GM19238 (cell line): ENCODE measurements around the gene TIFAB.

ENCODE experiments used
- DNase-seq: peaks from one replicate; pipeline ENCODE4 v3.0.0; 2011; ENCODE audit warnings: low spot score; ENCODE audit not compliant: insufficient read length

The TIFAB gene

DNA sequence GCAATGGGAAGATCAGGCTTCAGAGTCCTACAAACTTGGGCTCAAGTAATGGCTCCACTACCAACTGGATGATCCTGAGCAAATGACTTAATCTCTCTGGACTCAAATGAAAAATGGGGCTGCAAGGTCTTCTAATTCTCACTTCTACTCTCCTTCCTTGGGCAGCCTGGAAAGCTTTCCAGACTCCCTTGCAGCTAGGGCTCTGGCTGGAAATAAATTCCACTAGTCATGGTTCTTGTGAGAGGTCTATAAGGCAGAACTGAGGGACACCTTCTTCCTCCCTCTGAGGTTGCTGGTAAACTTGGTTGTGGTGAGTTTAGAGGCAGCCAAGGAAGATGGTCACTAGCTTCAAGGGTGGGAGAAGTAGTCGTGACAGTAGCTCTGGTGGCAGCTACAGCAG is 23.6 kb downstream of the TIFAB start:
- no peak for DNase-seq

DNA sequence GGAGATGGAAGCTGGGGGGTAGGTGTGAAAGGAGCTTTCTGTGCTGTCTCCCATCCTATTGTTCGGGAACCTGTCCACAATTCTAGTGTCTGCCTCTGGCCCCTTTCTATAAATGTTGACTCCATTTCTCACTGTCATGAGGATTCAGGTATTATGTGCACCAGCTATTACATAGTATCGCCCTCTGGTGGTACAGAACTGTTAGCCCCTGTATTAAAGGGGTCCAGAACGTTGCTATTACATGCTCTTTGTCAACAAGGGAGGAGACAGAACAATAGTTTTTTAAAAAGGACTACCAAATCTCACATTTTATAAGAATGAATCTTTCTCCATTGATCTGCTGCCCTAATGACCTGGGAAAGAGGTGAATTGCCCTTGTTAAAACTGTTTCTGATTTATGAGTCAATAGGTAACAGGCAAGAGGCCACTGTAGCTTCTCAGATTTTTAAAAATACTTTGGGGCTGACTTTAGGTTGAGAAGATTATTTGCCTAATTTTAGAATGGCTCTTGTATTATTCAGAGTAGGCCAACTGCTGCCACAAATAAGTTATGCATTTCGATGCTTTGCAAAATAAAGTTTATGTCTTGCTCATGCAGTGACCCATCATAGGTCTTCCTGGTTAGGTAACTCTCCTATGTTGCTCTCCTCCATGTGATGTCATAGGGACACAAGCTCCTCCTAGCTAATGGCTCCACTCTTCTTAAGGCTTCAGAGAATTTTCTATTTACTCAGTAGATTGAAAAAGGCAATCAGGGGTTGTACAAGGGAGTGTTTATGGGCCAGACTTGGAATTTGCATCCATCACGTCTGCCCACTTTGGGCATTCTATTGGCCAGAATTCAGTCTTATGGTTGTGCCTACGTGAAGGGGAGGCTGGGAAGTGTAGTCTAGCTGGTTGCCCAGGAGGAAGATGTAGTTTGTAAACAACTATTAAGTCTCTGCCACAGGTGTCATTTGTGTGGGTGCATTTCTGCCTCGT is 25.8 kb downstream of the TIFAB start:
- peak; percentile 27 for DNase-seq

DNA sequence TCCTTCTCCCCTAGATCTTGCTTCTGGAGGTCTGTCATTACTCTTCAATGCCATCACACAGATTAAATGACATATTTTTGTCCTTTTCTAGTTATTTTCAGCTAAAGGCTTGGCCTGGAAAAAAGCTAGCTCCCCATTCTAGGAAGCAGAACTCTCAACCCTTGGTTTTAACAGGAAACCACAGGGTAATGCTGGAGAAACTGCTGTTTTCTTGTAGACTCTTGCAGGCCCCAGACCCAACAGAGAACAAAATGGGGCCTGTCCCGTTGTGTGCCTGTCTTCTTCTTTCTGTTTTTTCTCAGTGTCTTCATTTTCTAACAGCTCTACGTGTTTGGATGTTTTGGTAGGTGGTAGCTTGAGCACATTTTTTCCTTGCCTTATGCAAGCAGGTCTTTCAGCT is 26.5 kb downstream of the TIFAB start:
- DNase-seq = no peak

DNA sequence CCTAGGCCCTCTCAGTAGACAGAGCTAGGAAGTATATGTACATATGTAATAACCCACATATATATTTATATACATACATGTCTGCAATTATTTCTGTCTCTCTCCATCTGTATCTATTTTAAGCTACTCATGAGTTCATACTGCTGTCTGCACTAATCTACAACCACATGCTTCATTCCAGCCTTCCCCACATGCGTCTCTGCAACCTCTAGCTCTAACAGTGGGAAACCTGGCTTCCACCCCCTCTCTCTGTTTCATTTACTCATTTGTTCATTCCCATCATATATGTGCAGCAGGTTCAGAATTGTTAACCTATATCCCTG is 28.3 kb downstream of the TIFAB start:
- no peak for DNase-seq

DNA sequence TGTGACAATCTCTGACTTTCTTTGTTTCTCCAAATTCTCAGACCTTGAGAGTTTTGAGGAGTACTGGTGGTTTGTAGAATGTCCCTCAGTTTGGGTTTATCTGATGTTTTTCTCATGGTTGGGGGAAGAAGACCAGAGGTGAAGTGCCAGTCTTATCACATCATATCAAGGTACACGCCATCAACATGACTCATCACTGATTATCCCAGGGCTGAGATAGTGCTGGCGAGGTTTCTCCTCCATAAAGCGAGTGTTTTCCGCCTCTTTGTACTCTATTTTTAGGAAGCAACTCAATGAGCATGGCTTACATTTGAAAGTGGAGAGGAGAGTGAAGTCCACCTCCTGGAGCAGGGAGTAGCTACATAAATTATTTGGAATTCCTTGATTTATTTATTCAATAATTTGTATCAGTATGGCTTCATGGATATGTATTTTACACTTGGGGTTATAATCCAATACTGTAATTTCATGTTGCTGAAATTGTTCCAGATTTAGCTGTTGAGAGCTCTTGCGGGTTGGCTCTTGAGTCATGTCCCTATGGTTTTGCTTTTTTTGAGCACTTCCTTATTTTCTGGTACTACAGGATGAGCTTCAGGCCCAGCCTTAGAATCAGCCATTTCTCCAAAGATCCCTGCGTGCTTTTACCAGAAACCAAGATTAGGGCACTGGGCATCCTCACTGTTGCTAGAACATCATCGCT is 28.9 kb downstream of the TIFAB start:
- DNase-seq = no peak

DNA sequence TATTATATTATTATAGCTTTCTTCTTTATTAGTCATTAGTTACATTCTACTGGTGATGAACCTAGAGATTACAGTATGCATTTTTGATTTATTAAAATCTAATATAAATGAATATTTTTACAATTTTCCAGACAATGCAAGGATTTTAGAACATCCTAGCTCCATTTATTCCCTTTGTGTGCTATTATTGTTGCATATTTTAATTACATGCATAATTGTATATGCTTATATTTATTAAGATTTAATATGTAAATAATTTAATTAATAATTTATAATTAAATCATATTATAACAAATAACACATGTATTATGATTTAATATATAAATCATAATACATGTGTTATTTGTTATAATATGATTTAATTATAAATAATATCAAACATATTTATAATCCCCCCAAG is 29.7 kb downstream of the TIFAB start:
- DNase-seq = no peak

- no peak for DNase-seq
These were observed 35.1 kb downstream of the TIFAB start for GRCh38 chr5:135417083-135417482.

DNA sequence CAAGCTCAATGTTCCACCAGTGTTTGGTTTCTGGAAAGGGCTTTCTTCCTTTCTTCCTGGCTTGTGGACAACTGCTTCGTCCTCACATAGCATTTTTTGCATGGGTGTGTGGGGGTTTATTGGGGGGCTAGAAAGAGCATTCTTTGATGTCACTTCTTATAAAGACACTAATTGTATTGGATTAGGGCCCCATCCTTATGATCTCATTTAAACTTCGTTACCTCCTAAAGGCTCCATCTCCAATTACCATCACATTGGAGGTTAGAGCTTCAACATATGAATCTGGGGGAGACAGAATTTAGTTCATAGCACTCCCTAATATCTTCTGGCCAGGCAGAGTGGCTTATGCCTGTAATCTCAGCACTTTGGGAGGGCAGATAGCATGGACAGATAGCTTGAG is 47.1 kb downstream of the TIFAB start:
- DNase-seq = no peak

GRCh38 chr5:135402031-135402430 is 50.1 kb downstream of the TIFAB start:
- DNase-seq = no peak

DNA sequence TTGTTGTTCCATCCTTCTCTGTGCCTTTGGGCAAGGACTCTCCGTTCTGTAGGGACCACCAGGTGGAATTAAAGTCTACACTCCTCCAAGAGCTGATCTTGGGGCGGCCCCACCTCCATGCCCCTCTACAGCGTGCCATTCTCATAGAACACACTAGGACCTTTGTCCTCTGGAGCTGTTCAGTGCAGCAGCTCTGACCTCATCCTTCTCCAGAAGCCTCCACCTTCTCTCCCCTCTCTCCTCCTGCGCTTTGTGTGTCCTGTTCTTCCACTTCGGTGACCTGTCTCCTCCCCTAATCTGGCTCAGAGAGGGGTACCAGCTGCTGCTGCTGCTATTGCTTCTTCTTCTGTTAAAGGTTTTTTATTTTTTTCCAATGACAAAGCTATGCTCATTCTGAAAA is 51.3 kb downstream of the TIFAB start:
- no peak for DNase-seq

DNA sequence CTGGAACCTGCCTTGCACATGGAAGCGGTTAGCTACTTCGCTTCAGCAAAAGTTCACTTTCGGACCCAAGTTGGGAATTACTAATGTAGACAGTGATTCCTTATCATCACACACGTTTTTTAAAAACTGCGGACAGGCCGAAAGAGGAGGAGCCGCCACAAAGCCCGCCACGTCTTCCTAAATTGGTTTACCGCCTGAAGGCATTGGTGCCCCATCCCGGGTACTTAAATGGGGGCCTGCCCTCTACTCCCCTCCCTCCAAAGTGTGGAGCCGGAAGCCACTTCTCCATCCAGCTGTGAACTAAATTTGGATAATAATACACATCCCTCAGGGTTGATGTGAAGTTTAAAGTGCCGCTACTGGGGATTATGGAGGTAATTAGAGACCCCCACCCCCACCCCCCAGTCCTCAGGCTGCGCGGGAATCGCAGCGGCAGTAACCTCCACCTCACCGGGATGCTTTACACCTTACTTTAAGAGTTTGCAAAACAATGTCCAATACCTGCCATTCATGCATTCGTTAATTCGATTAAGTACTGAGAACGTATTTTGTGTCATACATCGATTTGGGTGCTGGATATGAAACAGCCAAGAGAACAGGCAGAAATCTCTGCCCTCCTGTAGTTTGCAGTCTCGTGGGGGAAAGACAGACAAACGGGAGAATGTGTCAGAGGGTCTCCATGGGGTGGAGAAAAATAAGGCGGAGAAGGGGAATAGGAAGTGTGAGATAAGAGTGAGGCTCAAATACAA is 52.2 kb downstream of the TIFAB start:
- DNase-seq = no peak

DNA sequence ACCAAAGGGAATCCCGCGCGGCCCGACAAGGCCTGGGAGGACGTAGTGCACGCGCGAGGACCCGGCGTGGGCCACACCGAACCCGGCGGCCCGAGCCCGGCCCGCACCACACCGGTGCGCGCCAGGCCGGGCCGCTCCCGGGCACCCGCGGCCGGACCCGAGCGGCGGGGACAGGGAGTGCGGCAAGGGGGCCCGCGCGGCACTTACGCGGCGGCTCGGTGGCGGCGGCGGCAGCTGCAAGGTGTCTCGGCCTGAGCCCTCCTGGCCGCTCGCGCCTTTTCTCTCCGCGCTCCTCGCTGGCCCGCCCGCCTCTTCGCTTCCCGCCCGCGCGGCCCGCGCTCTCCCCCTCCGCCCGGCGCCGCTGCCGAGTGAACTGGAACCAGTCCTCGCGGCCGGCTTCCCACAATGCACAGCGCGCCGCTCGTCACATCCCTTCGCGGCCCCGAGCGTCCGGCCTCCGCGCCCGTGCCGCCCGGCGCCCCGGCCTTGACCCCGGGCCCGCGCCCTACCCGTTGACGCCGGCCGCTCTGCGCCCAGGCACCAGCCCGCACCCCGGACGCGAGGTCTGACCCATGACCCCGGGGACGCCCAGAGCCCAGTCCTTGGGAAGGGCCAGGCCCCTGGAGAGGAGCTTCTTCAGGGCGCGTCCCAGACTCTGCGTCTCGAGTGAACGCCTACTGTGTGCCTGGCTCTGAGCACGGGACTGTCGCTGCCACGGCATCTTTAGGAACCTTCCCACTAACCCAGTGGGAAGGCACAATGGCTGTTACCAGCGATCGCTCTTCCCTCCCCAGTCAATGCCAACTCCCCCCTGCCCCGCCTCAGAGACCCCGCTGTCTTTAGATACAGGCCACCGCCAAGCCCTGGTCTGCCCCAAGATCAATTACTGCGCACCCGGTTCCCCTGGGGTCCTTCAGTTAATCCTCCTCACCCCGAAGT is 53.0 kb downstream of the TIFAB start, which contains the start of gene MACROH2A1:
MACROH2A1 (minus strand) TSS at position 377 of the 939 bp plus-strand sequence. CDS start 10,138 bp downstream, outside the sequence.
- DNase-seq = peak; percentile 86

- peak; percentile 35 for DNase-seq
These were observed 53.8 kb downstream of the TIFAB start for GRCh38 chr5:135398160-135398854.
